ENCODE data around the gene ADAMTS13. TPM values are rescaled to one million over a fixed set of nuclear protein-coding genes. Genes with fewer than 3 reads are reported as not detected.

Gene ADAMTS13
- total and polyA plus RNA-seq, 10 donors = 1.1 to 4.8 (median 2.7) TPM

DNA sequence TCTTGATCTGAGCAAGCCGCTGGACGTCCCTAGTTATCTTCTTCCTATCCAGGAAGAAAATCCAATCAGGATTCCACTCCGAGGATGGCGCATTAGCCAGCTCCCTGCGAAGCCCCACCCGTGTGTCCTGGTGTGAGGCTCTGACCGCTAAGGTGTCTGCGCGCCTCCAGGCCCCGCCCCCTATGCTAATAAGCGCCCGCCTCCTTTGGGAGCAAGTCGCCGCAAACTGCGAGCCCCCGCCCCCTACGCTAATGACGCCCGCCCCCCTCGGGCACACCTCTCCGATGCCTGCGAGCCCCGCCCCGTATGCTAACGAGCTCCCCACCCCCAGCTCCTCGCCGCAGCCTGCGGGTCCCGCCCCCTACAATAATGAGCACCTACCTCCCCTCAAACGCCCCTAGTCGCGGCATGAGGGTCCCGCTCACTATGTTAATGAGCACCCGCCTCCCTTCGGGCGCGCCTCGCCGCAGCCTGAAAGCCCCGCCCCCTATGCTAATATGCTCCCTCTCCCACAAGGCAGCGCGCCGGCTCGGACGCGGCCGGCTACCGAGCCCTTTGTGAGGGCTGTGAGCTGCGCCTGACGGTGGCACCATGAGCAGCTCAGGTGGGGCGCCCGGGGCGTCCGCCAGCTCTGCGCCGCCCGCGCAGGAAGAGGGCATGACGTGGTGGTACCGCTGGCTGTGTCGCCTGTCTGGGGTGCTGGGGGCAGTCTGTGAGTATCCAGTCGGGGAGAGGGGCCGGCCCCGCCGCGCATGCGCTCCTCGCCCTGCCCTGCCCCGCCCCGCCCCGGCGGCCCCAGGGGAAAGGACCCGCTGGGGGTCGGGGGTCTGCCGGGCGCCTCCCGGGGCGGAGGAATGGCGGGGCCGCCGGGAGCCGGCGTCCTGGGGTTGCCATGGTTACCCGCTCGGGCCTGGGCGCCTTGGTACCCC lies 37.6 kb downstream of the ADAMTS13 start, which contains the start of gene CACFD1:
TSS of gene CACFD1 (plus strand) at position 503 of the 929 bp plus-strand sequence. CDS start at position 592, 89 bp downstream.
- intact Hi-C loops (cut with DNase I; ENCODE audit: low total_unique reads) = no loop called here
- peak within 1 kb of the TSS; percentile 71 to 90 (median 74) for H3K4me3 ChIP-seq
- peaks cover 7 to 48% (median 37%) of the 10 kb centered on the region in 6 donors for H3K4me1 ChIP-seq
- DNase-seq = peak; percentile 99
- TF ChIP-seq POLR2A (IDR thresholded peaks at IDR 0.05) (peak in 1 of 3 donors; percentile 35), POLR2AphosphoS5 (IDR thresholded peaks at IDR 0.05) (peak; percentile 85 to 93 (median 89))
- TF ChIP-seq, protein P1, sequence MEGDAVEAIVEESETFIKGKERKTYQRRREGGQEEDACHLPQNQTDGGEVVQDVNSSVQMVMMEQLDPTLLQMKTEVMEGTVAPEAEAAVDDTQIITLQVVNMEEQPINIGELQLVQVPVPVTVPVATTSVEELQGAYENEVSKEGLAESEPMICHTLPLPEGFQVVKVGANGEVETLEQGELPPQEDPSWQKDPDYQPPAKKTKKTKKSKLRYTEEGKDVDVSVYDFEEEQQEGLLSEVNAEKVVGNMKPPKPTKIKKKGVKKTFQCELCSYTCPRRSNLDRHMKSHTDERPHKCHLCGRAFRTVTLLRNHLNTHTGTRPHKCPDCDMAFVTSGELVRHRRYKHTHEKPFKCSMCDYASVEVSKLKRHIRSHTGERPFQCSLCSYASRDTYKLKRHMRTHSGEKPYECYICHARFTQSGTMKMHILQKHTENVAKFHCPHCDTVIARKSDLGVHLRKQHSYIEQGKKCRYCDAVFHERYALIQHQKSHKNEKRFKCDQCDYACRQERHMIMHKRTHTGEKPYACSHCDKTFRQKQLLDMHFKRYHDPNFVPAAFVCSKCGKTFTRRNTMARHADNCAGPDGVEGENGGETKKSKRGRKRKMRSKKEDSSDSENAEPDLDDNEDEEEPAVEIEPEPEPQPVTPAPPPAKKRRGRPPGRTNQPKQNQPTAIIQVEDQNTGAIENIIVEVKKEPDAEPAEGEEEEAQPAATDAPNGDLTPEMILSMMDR (IDR thresholded peaks at IDR 0.05 in 8 of 11, conservative IDR thresholded peaks at IDR 0.05 in 3 of 11) = peak in 2 of 11 experiments; percentile 21 to 24
- H3K27me3 ChIP-seq (replicated peaks in 1 of 7) = no peaks in the 10 kb centered on the region
- H3K36me3 ChIP-seq = peaks cover 0 to 12% (median 0%) of the 10 kb centered on the region in 6 donors
- no peaks in the 10 kb centered on the region for H3K9me3 ChIP-seq
- 0 to 2% (median 1%) methylated on average over 42 to 86 of the region's 86 CpGs for WGBS, 5 donors
- peak within 1 kb of the TSS; percentile 90 to 97 (median 94) for H3K27ac ChIP-seq

DNA sequence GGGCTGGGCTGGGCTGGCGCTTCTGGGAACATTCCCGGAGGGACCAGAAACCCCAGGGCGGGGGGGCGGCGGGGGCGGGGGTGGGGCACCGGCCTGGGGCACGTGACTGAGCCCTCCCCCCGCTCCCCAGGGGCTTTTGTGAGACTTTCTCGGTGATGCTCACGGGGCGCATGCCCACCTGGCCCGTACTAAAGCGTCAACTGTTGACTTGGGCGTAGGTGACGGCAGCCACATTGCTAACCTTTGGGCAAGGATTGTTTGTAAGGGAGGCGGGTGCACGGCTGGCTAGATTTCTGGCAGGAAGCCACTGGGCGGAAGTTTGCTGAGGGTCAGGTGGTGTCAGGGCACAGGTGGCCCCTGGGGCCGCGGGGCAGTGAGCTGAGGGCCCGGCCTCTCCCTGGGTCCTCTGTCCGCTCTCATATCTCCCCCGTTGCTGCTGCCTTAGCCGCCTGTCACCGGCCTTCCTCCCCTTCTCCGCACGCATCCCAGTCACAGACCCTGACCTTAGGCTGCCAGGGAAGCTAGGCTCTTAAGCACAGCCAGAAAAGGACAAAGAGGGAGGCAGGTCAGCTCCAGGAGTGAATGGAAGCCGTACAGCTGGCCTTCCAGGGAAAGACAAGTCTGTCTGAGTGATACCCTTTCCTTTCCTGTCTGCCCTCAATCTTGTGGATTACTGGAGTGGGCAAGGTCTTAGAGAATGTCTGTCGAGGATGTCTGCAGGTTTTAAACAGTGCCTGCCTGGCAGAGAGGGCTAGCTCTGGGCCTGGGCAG lies 38.4 kb downstream of the ADAMTS13 start:
- TF ChIP-seq, protein P1 (IDR thresholded peaks at IDR 0.05 in 8 of 11, conservative IDR thresholded peaks at IDR 0.05 in 3 of 11) = no peak
- TF ChIP-seq POLR2AphosphoS5 (IDR thresholded peaks at IDR 0.05) (peak; percentile 10 to 43 (median 40)), POLR2A (IDR thresholded peaks at IDR 0.05) (no peak)
- Histone ChIP-seq H3K4me3 (peak overlapping the region; percentile 71 to 90 (median 74)), H3K9me3 (no peaks in the 10 kb centered on the region), H3K36me3 (peaks cover 0 to 14% (median 0%) of the 10 kb centered on the region in 6 donors), H3K27me3 (replicated peaks in 1 of 7) (no peaks in the 10 kb centered on the region), H3K4me1 (peaks cover 7 to 48% (median 37%) of the 10 kb centered on the region in 6 donors), H3K27ac (peak overlapping the region; percentile 90 to 97 (median 94))
- WGBS, 5 donors = 15 to 34% (median 27%) methylated on average over 16 to 30 of the region's 30 CpGs
- no peak for DNase-seq
- intact Hi-C loops (cut with DNase I; ENCODE audit: low total_unique reads) = no loop called here

DNA sequence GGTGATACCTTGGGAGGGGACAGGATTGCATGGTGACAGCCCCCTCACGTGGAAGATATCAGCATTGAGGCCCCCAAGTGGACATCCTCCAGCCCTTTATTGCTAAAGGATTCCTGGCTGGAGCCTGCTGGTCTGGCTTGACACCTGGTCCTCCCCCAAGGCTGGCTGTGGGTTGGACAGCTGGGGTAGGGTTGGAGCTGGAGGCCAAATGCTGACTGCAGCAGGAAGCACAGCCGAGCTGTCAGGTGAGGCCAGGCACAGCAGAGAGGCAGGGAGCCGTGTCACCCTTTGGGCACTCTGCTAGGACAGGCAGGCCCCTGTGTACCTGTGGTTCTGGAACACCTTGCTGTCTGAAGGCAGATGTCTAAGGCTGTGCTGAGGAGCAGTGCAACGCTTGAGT lies 39.8 kb downstream of the ADAMTS13 start:
- Histone ChIP-seq H3K9me3 (no peaks in the 10 kb centered on the region), H3K36me3 (peaks cover 0 to 14% (median 0%) of the 10 kb centered on the region in 6 donors), H3K27me3 (replicated peaks in 1 of 7) (no peaks in the 10 kb centered on the region), H3K4me1 (peaks cover 7 to 48% (median 37%) of the 10 kb centered on the region in 6 donors), H3K27ac (peak overlapping the region in 1 of 8 donors; percentile 97), H3K4me3 (no peak overlapping the region)
- intact Hi-C loops (cut with DNase I; ENCODE audit: low total_unique reads) = no loop called here
- no peak for DNase-seq
- WGBS, 5 donors = 76 to 96% (median 79%) methylated on average over 4 of the region's 4 CpGs
- TF ChIP-seq POLR2AphosphoS5 (IDR thresholded peaks at IDR 0.05) (peak in 2 of 3 donors; percentile 15 to 17), POLR2A (IDR thresholded peaks at IDR 0.05) (no peak)
- TF ChIP-seq, protein P1 (IDR thresholded peaks at IDR 0.05 in 8 of 11, conservative IDR thresholded peaks at IDR 0.05 in 3 of 11) = no peak
